Activated CD8-positive, alpha-beta T cell treated with anti-CD3 and anti-CD28 coated beads, Interleukin-2, amount 10 ng/mL, durations not matched to agents 7 days and 5 days (primary cell): Measurements from ENCODE around the gene XXYLT1. TPM values are rescaled to one million over a fixed set of nuclear protein-coding genes. Genes with fewer than 3 reads are reported as not detected.

Source experiments
- ATAC-seq: fragments of 150-1000 bp; cut with Tn5 transposase; one replicate; pipeline ENCODE4 v1.10.0; 2021; ENCODE audit warnings: moderate library complexity
- CTCF ChIA-PET: fragments of 350-600 bp; sonication (Branson Sonifier 250); formaldehyde crosslinking; loops from one replicate; lab custom pipeline; 2021; ENCODE audit warnings: antibody characterized with exemption; lab: Charles Lee
- POLR2A ChIA-PET: fragments of 350-600 bp; sonication (Branson Sonifier 250); formaldehyde crosslinking; loops from one replicate; lab custom pipeline; 2021; ENCODE audit warnings: antibody characterized with exemption; lab: Charles Lee
- DNase-seq: peaks from one replicate; pipeline ENCODE4 v3.0.0-alpha.2; 2020
- H3K27ac Mint-ChIP-seq: one replicate; pipeline ENCODE4 v1.8.0; 2021; ENCODE audit warnings: mild to moderate bottlenecking, mixed read lengths
- H3K27me3 Mint-ChIP-seq: one replicate; pipeline ENCODE4 v1.8.0; 2021; ENCODE audit warnings: low read depth, mixed read lengths
- H3K36me3 Mint-ChIP-seq: one replicate; pipeline ENCODE4 v1.8.0; 2021; ENCODE audit warnings: low read depth, mixed read lengths
- H3K4me1 Mint-ChIP-seq: one replicate; pipeline ENCODE4 v1.8.0; 2021; ENCODE audit warnings: low read depth, mixed read lengths
- H3K4me3 Mint-ChIP-seq: one replicate; pipeline ENCODE4 v1.8.0; 2021; ENCODE audit warnings: mild to moderate bottlenecking, mixed read lengths
- H3K9me3 Mint-ChIP-seq: one replicate; pipeline ENCODE4 v1.8.0; 2022; ENCODE audit warnings: mixed read lengths; ENCODE audit not compliant: insufficient read depth
- total RNA-seq, 2 experiments: library from RNA; stranded (reverse); gene quantifications; one replicate each; pipeline ENCODE4 v1.2.3, GENCODE V29; 2021

XXYLT1 gene
- total RNA-seq, 2 experiments from 2014 or later = 10.8 to 13.3 TPM

DNA sequence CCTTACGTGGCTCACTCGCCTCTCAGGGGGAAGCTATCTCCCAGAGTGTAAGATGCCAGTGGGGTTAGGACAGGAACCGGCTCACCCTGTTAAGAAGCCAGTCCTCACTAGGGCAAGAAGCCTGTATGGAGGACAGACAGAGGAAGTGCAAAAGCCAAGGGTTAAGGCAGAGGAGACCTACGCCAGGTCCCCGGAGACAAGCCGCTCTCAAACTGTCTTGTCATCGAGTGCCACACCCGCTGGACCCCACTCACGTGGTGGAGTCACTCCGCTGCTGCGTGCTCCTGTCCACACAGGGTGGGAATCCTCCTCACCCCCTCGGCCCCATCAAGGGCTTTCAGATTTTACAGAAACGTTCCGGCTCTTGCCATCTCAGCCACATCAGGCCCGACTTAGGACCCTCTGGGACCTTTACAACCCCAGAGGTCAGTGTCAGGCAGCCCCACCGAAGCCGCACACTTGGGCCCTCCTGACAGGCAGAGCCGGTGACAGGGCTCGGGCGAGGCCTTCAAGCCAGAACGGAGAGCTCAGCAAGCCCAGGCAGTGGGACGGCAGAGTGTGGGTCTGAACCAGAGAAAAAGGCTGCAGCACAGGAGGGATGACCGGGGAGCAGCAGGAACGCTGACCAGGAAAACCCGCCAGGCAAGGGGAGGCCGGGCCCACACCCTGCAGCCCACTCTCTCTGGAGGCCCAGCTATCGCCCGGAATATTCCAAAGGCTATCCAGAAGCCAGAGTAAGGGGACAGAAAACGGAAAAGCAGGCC lies 61.7 kb downstream of the XXYLT1 start:
- DNase-seq (no peak), ATAC-seq (no peak)
- no peaks in the 10 kb centered on the region for H3K9me3 Mint-ChIP-seq
- no peaks in the 10 kb centered on the region for H3K36me3 Mint-ChIP-seq
- ChIA-PET POLR2A (no interaction called here), CTCF (interaction anchor here (1.1 kb wide), 1 partner anchor 525 kb away, joined by 3 read pairs; no protein-coding TSS in a partner anchor)
- no peak overlapping the region for H3K4me3 Mint-ChIP-seq
- H3K4me1 Mint-ChIP-seq = peaks cover 13% of the 10 kb centered on the region
- no peaks in the 10 kb centered on the region for H3K27me3 Mint-ChIP-seq
- no peak overlapping the region for H3K27ac Mint-ChIP-seq

DNA sequence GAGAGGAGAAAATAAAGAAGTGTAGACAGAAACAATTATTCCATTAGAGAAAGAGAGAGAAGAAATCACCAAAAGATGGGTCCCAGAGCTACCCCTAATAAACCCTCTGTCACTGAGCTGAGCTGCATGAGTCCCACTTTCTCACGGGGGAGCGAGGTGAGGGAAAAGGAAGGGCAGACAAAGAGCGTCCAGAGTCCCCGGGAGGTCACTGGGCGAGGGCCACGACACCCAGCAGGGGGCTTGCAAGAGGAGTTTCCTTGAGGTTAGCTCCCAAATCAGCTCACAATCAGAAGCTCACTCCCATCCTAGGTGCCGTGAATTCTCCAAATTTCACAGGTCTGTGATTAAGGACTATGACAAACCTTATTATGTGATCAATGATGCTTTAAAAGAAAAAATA lies 62.3 kb downstream of the XXYLT1 start:
- POLR2A ChIA-PET = no interaction called here
- no peak overlapping the region for H3K4me3 Mint-ChIP-seq
- CTCF ChIA-PET = no interaction called here

DNA sequence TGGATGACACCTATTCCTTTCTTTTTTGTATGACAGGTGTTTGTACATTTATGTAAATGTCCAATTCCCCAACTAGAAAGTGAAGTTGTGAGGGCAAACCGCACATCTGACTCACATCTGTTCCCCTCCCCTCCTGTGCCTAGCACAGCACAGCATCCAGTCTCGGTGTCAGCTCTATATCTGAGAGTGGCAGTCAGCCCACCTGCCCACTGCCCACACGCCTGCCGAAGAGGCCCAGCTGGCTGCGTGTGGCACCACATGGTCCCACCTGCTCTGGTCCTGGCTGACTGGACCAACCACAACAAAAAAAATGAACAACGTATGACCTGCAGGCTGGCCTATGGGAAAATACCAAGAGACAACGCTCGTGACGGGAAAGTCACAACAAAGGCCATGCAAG lies 62.8 kb downstream of the XXYLT1 start:
- ATAC-seq = no peak
- H3K4me3 Mint-ChIP-seq = no peak overlapping the region
- H3K36me3 Mint-ChIP-seq = no peaks in the 10 kb centered on the region
- H3K9me3 Mint-ChIP-seq = no peaks in the 10 kb centered on the region
- DNase-seq = no peak
- H3K4me1 Mint-ChIP-seq = peaks cover 14% of the 10 kb centered on the region
- ChIA-PET CTCF (no interaction called here), POLR2A (no interaction called here)
- no peaks in the 10 kb centered on the region for H3K27me3 Mint-ChIP-seq
- no peak overlapping the region for H3K27ac Mint-ChIP-seq

More for the DNA sequence above, 62.3 kb downstream of the XXYLT1 start:
- ATAC-seq = no peak
- no peaks in the 10 kb centered on the region for H3K9me3 Mint-ChIP-seq
- H3K4me1 Mint-ChIP-seq = peaks cover 14% of the 10 kb centered on the region
- DNase-seq = no peak
- no peaks in the 10 kb centered on the region for H3K36me3 Mint-ChIP-seq
- no peaks in the 10 kb centered on the region for H3K27me3 Mint-ChIP-seq
- H3K27ac Mint-ChIP-seq = no peak overlapping the region

- ATAC-seq = no peak
- CTCF ChIA-PET = no interaction called here
Observed at GRCh38 chr3:195207731-195208130, 63.2 kb downstream of the XXYLT1 start.

GRCh38 chr3:195207056-195207455 lies 63.9 kb downstream of the XXYLT1 start:
- CTCF ChIA-PET = no interaction called here
- Mint-ChIP-seq H3K27me3 (no peaks in the 10 kb centered on the region), H3K27ac (no peak overlapping the region), H3K4me1 (peaks cover 14% of the 10 kb centered on the region), H3K36me3 (no peaks in the 10 kb centered on the region), H3K4me3 (no peak overlapping the region), H3K9me3 (no peaks in the 10 kb centered on the region)
- POLR2A ChIA-PET = no interaction called here
- DNase-seq (no peak), ATAC-seq (no peak)

More at GRCh38 chr3:195207731-195208130, 63.2 kb downstream of the XXYLT1 start:
- Mint-ChIP-seq H3K9me3 (no peaks in the 10 kb centered on the region), H3K27me3 (no peaks in the 10 kb centered on the region), H3K36me3 (no peaks in the 10 kb centered on the region), H3K4me3 (no peak overlapping the region), H3K4me1 (peaks cover 14% of the 10 kb centered on the region), H3K27ac (no peak overlapping the region)
- POLR2A ChIA-PET = no interaction called here
- DNase-seq = no peak

- ATAC-seq (no peak), DNase-seq (no peak)
- H3K4me3 Mint-ChIP-seq = no peak overlapping the region
- H3K27me3 Mint-ChIP-seq = no peaks in the 10 kb centered on the region
- H3K27ac Mint-ChIP-seq = no peak overlapping the region
- ChIA-PET CTCF (interaction anchor here (1.4 kb wide), 1 partner anchor 522 kb away, joined by 4 read pairs; no protein-coding TSS in a partner anchor), POLR2A (no interaction called here)
- peaks cover 3% of the 10 kb centered on the region for H3K36me3 Mint-ChIP-seq
- peaks cover 14% of the 10 kb centered on the region for H3K4me1 Mint-ChIP-seq
- no peaks in the 10 kb centered on the region for H3K9me3 Mint-ChIP-seq
Observed at GRCh38 chr3:195204360-195205163, 66.4 kb downstream of the XXYLT1 start.

GRCh38 chr3:195203606-195204005 lies 67.4 kb downstream of the XXYLT1 start:
- ChIA-PET CTCF (interaction anchor here (1.4 kb wide), 1 partner anchor 521 kb away, joined by 4 read pairs; no protein-coding TSS in a partner anchor), POLR2A (no interaction called here)
- no peak for ATAC-seq

GRCh38 chr3:195201295-195201694 lies 69.7 kb downstream of the XXYLT1 start:
- no peak overlapping the region for H3K4me3 Mint-ChIP-seq
- H3K9me3 Mint-ChIP-seq = no peaks in the 10 kb centered on the region
- H3K36me3 Mint-ChIP-seq = peaks cover 3% of the 10 kb centered on the region
- POLR2A ChIA-PET = no interaction called here
- no peak for DNase-seq
- peaks cover 10% of the 10 kb centered on the region for H3K4me1 Mint-ChIP-seq
- CTCF ChIA-PET = interaction anchor here (0.6 kb wide), 1 partner anchor 49 kb away, joined by 3 read pairs; no protein-coding TSS in a partner anchor
- no peak for ATAC-seq
- no peak overlapping the region for H3K27ac Mint-ChIP-seq
- H3K27me3 Mint-ChIP-seq = no peaks in the 10 kb centered on the region

More at GRCh38 chr3:195203606-195204005, 67.4 kb downstream of the XXYLT1 start:
- Mint-ChIP-seq H3K27ac (no peak overlapping the region), H3K9me3 (no peaks in the 10 kb centered on the region), H3K4me1 (peaks cover 14% of the 10 kb centered on the region), H3K27me3 (no peaks in the 10 kb centered on the region), H3K36me3 (peaks cover 3% of the 10 kb centered on the region), H3K4me3 (no peak overlapping the region)
- no peak for DNase-seq

- peaks cover 8% of the 10 kb centered on the region for H3K4me1 Mint-ChIP-seq
- ATAC-seq = no peak
- DNase-seq = no peak
- no peaks in the 10 kb centered on the region for H3K9me3 Mint-ChIP-seq
- H3K27me3 Mint-ChIP-seq = no peaks in the 10 kb centered on the region
- H3K27ac Mint-ChIP-seq = no peak overlapping the region
- H3K4me3 Mint-ChIP-seq = no peak overlapping the region
- POLR2A ChIA-PET = no interaction called here
- CTCF ChIA-PET = interaction anchor here (1.0 kb wide), 1 partner anchor 13 kb away, joined by 3 read pairs; no protein-coding TSS in a partner anchor
- H3K36me3 Mint-ChIP-seq = peaks cover 3% of the 10 kb centered on the region
Observed at GRCh38 chr3:195200010-195200822, 70.7 kb downstream of the XXYLT1 start.

DNA sequence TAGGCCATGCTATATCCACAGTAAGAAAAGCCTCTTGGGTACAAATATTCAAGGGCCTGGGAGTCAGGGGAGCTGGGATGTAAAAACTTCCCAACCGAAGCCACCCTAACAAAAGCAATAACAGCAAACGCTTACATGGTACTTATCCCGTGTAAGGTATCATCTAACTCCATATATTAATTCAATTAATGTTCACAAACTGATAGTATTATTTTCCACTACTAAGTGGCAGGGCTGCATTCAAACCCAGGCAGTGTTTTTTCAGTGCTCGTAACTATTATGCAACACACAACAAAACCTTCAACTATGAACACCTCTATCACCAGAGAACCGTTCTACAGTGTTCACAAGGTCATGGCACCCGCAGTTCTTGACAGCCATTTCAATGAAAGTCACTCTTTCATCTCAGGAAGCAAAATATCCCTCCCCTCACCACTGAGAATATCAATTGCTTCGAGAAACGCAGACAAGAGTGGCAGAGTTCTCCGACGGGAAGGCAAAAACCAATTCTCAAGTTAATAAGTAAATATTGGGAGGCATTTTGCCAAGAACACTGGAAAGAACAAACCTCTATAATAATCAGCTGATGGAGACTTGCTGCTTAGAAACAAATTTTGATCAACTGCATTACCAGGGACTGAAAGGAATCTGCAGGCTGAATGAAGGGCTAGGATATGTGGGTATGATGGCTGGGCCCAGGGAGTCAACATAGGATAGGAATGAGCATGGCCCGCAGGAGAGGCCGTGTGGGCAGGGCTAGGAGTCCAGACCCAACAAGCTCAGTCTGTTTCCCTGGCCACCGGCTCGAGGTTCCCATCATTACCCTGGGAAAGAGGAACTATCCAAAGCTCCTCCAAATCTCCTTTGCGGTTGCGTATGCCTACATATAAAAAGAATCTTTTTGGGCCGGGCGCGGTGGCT lies 72.3 kb downstream of the XXYLT1 start:
- no peak overlapping the region for H3K27ac Mint-ChIP-seq
- POLR2A ChIA-PET = no interaction called here
- ATAC-seq (no peak), DNase-seq (no peak)
- peaks cover 7% of the 10 kb centered on the region for H3K4me1 Mint-ChIP-seq
- peaks cover 3% of the 10 kb centered on the region for H3K36me3 Mint-ChIP-seq
- no peaks in the 10 kb centered on the region for H3K27me3 Mint-ChIP-seq
- no peaks in the 10 kb centered on the region for H3K9me3 Mint-ChIP-seq
- CTCF ChIA-PET = interaction anchor here (1.0 kb wide), 1 partner anchor 14 kb away, joined by 3 read pairs; no protein-coding TSS in a partner anchor
- H3K4me3 Mint-ChIP-seq = no peak overlapping the region
